ENCODE results near the gene AGO3. TPM values are rescaled to one million over a fixed set of nuclear protein-coding genes. Genes with fewer than 3 reads are reported as not detected.

The AGO3 gene
- total and polyA plus RNA-seq, 2 experiments from 2014 or later: 10.7 to 30.3 TPM

GRCh38 chr1:36076979-36077573, 146.2 kb downstream of the AGO3 start:
- Histone ChIP-seq H3K4me3 (no peak overlapping the region), H3K9me3 (ENCODE audit: low read depth) (no peaks in the 10 kb centered on the region), H3K27me3 (no peaks in the 10 kb centered on the region), H3K4me1 (ENCODE audit: low read depth) (no peaks in the 10 kb centered on the region), H3K36me3 (no peaks in the 10 kb centered on the region), H3K27ac (no peak overlapping the region)
- TF ChIP-seq CTCF (IDR thresholded peaks at IDR 0.05; ENCODE audit: low read depth, low read length): no peak
- DNase-seq (ENCODE audit: low read depth in 1 of 2, low spot score in 1 of 2): peak in 1 of 2 donors; percentile 45

GRCh38 chr1:36080236-36080635, 149.3 kb downstream of the AGO3 start:
- Histone ChIP-seq H3K4me1 (ENCODE audit: low read depth) (no peaks in the 10 kb centered on the region), H3K9me3 (ENCODE audit: low read depth) (no peaks in the 10 kb centered on the region), H3K27me3 (no peaks in the 10 kb centered on the region), H3K27ac (no peak overlapping the region), H3K4me3 (no peak overlapping the region), H3K36me3 (no peaks in the 10 kb centered on the region)
- DNase-seq (ENCODE audit: low read depth in 1 of 2, low spot score in 1 of 2): no peak
- TF ChIP-seq CTCF (IDR thresholded peaks at IDR 0.05; ENCODE audit: low read depth, low read length): no peak

GRCh38 chr1:36080801-36081200, 149.9 kb downstream of the AGO3 start:
- Histone ChIP-seq H3K4me3 (no peak overlapping the region), H3K27me3 (no peaks in the 10 kb centered on the region), H3K27ac (no peak overlapping the region), H3K36me3 (no peaks in the 10 kb centered on the region), H3K4me1 (ENCODE audit: low read depth) (no peaks in the 10 kb centered on the region), H3K9me3 (ENCODE audit: low read depth) (no peaks in the 10 kb centered on the region)
- no peak for TF ChIP-seq CTCF (IDR thresholded peaks at IDR 0.05; ENCODE audit: low read depth, low read length)
- DNase-seq (ENCODE audit: low read depth in 1 of 2, low spot score in 1 of 2): no peak

- Histone ChIP-seq H3K9me3 (ENCODE audit: low read depth) (no peaks in the 10 kb centered on the region), H3K4me3 (no peak overlapping the region), H3K27ac (no peak overlapping the region), H3K4me1 (ENCODE audit: low read depth) (no peaks in the 10 kb centered on the region), H3K27me3 (no peaks in the 10 kb centered on the region), H3K36me3 (no peaks in the 10 kb centered on the region)
- DNase-seq (ENCODE audit: low read depth in 1 of 2, low spot score in 1 of 2): no peak
- no peak for TF ChIP-seq CTCF (IDR thresholded peaks at IDR 0.05; ENCODE audit: low read depth, low read length)
These were observed 151.1 kb downstream of the AGO3 start for GRCh38 chr1:36081926-36082485.

- Histone ChIP-seq H3K4me3 (no peak overlapping the region), H3K27me3 (no peaks in the 10 kb centered on the region), H3K27ac (no peak overlapping the region), H3K4me1 (ENCODE audit: low read depth) (no peaks in the 10 kb centered on the region), H3K9me3 (ENCODE audit: low read depth) (no peaks in the 10 kb centered on the region), H3K36me3 (no peaks in the 10 kb centered on the region)
- no peak for TF ChIP-seq CTCF (IDR thresholded peaks at IDR 0.05; ENCODE audit: low read depth, low read length)
- no peak for DNase-seq (ENCODE audit: low read depth in 1 of 2, low spot score in 1 of 2)
These were observed 152.3 kb downstream of the AGO3 start for GRCh38 chr1:36083219-36083618.
